KOPT-K1 (cell line): Measurements from ENCODE around the gene ZFHX3.

ENCODE experiments used
- H3K27ac ChIP-seq: fragments of 200-600 bp; sonication (generic); 2 replicates; pipeline ENCODE4 v1.5.1; 2016; ENCODE audit warnings: antibody characterized with exemption, mild to moderate bottlenecking, low read depth, low read length; ENCODE audit not compliant: poor library complexity, severe bottlenecking
- H3K36me3 ChIP-seq: fragments of 200-600 bp; sonication (generic); 2 replicates; pipeline ENCODE4 v1.5.1; 2017; ENCODE audit warnings: antibody characterized with exemption, mild to moderate bottlenecking, low read length, moderate library complexity; ENCODE audit not compliant: insufficient read depth
- H3K9me3 ChIP-seq: fragments of 200-600 bp; sonication (generic); 2 replicates; pipeline ENCODE4 v1.5.1; 2017; ENCODE audit warnings: antibody characterized with exemption, low read length, mild to moderate bottlenecking; ENCODE audit not compliant: insufficient read depth, poor library complexity, severe bottlenecking

The ZFHX3 gene

GRCh38 chr16:72913551-72913950, 134.4 kb downstream of the ZFHX3 start:
- Histone ChIP-seq H3K36me3 (no peaks in the 10 kb centered on the region), H3K27ac (no peak overlapping the region), H3K9me3 (no peaks in the 10 kb centered on the region)

GRCh38 chr16:72911971-72912370, 136.0 kb downstream of the ZFHX3 start:
- Histone ChIP-seq H3K27ac (no peak overlapping the region), H3K9me3 (no peaks in the 10 kb centered on the region), H3K36me3 (no peaks in the 10 kb centered on the region)

GRCh38 chr16:72910875-72911274, 137.1 kb downstream of the ZFHX3 start:
- Histone ChIP-seq H3K9me3 (no peaks in the 10 kb centered on the region), H3K36me3 (no peaks in the 10 kb centered on the region), H3K27ac (no peak overlapping the region)

GRCh38 chr16:72910381-72910780, 137.5 kb downstream of the ZFHX3 start:
- Histone ChIP-seq H3K27ac (no peak overlapping the region), H3K36me3 (no peaks in the 10 kb centered on the region), H3K9me3 (no peaks in the 10 kb centered on the region)

GRCh38 chr16:72909196-72909595, 138.7 kb downstream of the ZFHX3 start:
- no peaks in the 10 kb centered on the region for H3K9me3 ChIP-seq
- H3K36me3 ChIP-seq, result no peaks in the 10 kb centered on the region
- H3K27ac ChIP-seq, result no peak overlapping the region

- Histone ChIP-seq H3K9me3 (no peaks in the 10 kb centered on the region), H3K27ac (no peak overlapping the region), H3K36me3 (no peaks in the 10 kb centered on the region)
Observed at GRCh38 chr16:72908362-72909167, 139.4 kb downstream of the ZFHX3 start.

- Histone ChIP-seq H3K36me3 (no peaks in the 10 kb centered on the region), H3K9me3 (no peaks in the 10 kb centered on the region), H3K27ac (no peak overlapping the region)
Observed at GRCh38 chr16:72905581-72905980, 142.3 kb downstream of the ZFHX3 start.

GRCh38 chr16:72903176-72903575, 144.8 kb downstream of the ZFHX3 start:
- Histone ChIP-seq H3K27ac (no peak overlapping the region), H3K9me3 (no peaks in the 10 kb centered on the region), H3K36me3 (no peaks in the 10 kb centered on the region)

- Histone ChIP-seq H3K9me3 (no peaks in the 10 kb centered on the region), H3K27ac (no peak overlapping the region), H3K36me3 (no peaks in the 10 kb centered on the region)
Observed at GRCh38 chr16:72902206-72902605, 145.7 kb downstream of the ZFHX3 start.

- H3K36me3 ChIP-seq, result no peaks in the 10 kb centered on the region
- no peaks in the 10 kb centered on the region for H3K9me3 ChIP-seq
- H3K27ac ChIP-seq, result no peak overlapping the region
Observed at GRCh38 chr16:72901000-72901627, 146.8 kb downstream of the ZFHX3 start.

- no peaks in the 10 kb centered on the region for H3K9me3 ChIP-seq
- no peak overlapping the region for H3K27ac ChIP-seq
- H3K36me3 ChIP-seq, result no peaks in the 10 kb centered on the region
Observed at GRCh38 chr16:72898216-72898825, 149.6 kb downstream of the ZFHX3 start.

- Histone ChIP-seq H3K36me3 (no peaks in the 10 kb centered on the region), H3K27ac (no peak overlapping the region), H3K9me3 (no peaks in the 10 kb centered on the region)
Observed at GRCh38 chr16:72897707-72898106, 150.2 kb downstream of the ZFHX3 start.

- H3K27ac ChIP-seq, result no peak overlapping the region
- H3K36me3 ChIP-seq, result no peaks in the 10 kb centered on the region
- no peaks in the 10 kb centered on the region for H3K9me3 ChIP-seq
Observed at GRCh38 chr16:72896485-72897118, 151.3 kb downstream of the ZFHX3 start.

GRCh38 chr16:72895951-72896350, 152.0 kb downstream of the ZFHX3 start:
- Histone ChIP-seq H3K27ac (no peak overlapping the region), H3K36me3 (no peaks in the 10 kb centered on the region), H3K9me3 (no peaks in the 10 kb centered on the region)
